A204.1 (cell line): ENCODE measurements around the gene TMEM72.

Experiments used
- FAIRE-seq: peaks from 2 replicates; lab custom pipeline; 2012; peaks lifted over from hg19 to GRCh38; lab: Jason Lieb, UNC

The TMEM72 gene

DNA sequence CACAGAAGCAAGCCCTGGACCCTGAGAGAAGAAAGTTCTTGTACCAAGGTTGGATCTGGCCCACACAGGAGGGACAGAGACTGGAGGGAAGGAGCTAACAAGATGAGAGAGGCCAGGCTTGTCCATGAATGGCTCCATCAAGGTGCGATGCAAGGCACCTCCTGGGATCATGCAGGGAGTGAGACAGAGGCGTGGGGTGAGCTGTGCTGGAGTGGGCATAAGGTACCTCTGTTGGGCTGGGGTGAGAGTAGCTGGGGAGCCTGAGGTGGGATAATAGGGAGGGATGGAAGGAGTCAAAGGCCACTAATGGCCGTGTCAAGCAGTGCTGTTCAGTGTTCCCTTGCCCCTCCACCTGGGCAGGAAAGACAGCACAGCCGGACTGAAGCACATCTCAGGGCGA is 9.9 kb downstream of the TMEM72 start:
- FAIRE-seq, result no peak

DNA sequence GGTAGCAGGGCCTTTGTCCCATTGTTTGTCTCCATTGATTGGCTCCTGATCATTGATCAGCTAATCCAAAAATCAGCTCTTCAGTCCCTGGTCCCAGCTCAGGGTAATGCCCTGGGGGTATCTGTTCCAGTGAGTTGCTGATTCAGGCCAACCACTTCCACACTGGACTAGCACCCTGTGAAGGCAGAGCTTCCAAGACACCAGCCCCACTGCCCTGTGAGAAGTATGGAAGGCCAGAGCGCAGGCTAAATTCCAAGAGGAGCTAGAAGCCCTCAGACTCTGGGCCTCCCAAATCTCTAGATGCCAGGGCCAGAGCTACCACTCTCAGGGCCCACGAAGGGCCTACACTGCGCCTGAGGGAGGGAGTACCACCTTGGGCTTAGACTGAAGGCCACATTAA is 10.4 kb downstream of the TMEM72 start:
- FAIRE-seq, result no peak

GRCh38 chr10:44922021-44922420 is 10.9 kb downstream of the TMEM72 start:
- no peak for FAIRE-seq

GRCh38 chr10:44922796-44923545 is 11.8 kb downstream of the TMEM72 start:
- no peak for FAIRE-seq

DNA sequence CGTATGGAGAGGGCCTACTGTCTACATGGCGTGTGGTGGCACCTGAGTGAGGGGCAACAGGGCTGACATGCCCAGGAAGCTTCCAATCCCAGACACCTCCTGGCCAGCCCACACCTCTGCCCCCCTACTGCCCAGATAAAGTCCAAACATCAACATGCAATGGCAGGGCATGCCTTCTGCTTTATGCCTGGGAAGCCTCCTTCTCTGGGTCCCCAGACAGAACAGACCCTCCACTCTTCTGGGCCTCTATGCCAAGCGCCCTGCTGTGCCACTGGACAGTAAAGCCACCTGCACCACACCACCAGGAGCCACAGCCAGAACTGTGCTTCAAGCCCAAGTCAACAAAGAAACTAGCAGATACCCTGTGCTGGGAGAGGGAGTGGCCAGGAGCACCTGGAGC is 12.5 kb downstream of the TMEM72 start:
- FAIRE-seq, result no peak

GRCh38 chr10:44924261-44925040 is 13.3 kb downstream of the TMEM72 start:
- FAIRE-seq, result no peak

GRCh38 chr10:44925224-44925623 is 14.1 kb downstream of the TMEM72 start:
- FAIRE-seq, result no peak

DNA sequence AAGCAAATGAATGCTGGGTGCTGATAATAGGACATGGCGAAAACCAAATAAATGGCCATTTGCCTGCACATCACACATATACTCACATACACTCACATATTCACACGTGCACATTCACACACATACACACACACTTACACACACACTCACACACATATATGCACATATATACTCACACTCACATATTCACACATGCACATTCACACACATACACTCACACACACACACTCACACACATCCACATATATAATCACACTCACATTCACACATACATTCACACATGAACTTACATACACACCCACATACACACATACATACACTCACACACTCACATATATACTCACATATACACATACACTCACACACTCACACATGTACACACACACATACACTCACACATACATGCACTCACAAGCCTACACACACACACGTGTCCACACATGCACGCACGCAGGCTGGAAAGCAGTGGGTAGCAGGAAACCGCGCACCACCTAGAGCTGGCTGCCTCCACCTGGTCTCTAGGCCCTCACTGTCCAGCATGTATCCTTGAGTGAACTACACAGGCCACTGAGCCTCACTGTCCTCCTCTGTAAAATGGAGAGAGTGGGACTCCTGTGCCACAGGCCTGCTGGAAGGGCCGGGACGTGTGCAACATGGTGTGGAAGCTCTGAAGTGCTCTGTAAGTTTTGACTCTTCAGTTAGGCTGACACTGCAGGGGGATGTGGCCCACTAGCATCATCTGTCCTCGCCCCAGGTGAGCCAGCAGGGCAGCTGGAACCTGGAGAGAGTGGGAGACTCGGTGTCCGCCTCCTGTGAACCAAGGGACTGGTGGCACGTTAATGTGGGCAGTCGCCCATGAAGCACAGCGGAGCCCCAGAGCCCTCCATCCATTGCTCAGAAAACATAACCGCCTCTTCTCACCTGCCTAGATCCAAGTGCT is 14.9 kb downstream of the TMEM72 start:
- no peak for FAIRE-seq

- FAIRE-seq, result no peak
Observed at GRCh38 chr10:44926751-44927351, 15.7 kb downstream of the TMEM72 start.

DNA sequence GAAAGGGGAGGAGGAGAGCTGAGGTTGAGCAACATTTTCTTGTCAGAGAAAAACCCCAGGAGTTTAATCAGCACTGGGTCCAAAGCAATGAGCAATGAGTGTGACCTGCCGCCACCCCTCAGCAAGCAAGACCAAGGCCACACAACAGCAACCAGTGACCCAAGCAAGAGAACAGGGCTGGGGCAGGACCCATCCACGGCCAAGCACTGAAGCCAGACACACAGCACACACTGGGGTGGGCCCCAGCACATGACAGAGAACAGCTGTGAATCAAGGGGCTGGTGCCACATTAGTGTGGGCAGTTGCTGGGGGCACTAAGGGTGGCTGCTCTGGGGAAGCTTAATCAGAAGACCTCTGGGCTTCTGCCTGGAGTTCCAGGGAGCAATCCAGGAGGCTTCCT is 16.2 kb downstream of the TMEM72 start:
- FAIRE-seq, result no peak

DNA sequence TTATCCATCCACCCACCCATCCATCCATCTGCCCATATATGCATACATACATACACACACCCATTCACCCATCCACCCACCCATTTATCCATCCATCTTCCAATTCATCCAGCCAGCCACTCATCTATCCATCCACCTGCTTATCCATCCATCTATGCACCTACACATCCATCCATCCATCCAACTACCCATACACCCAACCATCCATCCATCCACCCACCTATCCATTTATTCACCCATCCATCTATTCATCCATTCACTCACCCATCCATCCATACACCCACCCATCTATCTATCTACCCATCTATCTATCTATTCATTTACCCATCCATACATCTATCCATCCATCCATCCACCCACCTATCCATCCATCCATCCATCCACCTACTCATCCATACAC is 17.3 kb downstream of the TMEM72 start:
- FAIRE-seq, result no peak

GRCh38 chr10:44929356-44930255 is 18.5 kb downstream of the TMEM72 start:
- FAIRE-seq, result no peak

- no peak for FAIRE-seq
Observed at GRCh38 chr10:44930904-44931620, 19.9 kb downstream of the TMEM72 start.

GRCh38 chr10:44931621-44932516 is 20.7 kb downstream of the TMEM72 start:
- FAIRE-seq, result no peak

DNA sequence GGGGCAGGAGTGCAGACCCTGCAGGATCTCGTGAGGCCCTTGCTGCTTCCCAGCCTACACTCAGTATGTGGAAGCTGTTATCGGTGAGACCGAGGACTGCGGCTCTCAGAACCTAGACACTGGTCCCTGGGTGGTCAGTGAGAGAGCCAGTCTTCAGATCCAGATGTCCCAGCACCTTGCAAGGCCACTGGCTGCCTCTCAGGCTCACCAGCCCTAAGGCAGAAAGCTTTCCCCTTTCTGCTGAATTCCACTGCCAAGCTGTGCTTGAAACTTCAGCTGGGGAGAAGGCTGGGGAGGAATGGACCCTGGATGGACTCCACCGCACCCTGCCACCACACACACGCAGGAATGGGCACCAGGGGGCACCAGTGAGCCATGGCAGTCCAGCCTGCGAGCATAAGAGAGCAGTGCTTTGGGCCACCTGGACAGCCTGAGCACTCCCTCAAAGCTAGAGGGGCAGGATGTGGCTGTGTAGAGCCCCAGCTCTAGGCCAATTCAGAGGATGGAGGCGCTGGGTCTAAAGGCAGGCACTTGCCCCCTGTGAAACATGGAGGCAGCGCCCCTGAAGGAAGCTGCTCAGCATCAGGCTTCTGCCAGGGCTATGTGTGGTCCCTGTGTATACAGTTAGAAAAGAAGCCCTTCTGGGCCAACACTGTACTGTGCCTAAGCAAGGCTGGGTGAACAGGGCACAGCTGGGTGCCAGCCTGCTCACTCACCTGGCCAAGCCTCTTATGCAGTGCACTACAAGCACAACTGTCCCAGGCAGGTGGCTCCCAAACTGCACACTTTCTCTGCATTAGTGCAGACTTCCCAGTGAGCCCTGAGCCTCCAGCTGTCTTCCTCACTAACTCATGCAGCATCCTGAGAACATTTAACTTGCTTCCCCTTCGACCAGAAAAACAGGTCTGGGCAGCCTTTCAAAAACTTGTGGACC is 21.6 kb downstream of the TMEM72 start:
- no peak for FAIRE-seq

- FAIRE-seq, result no peak
Observed at GRCh38 chr10:44933451-44934321, 22.5 kb downstream of the TMEM72 start.
